A673 (cell line): ENCODE measurements around the gene SLC26A6. TPM values are rescaled to one million over a fixed set of nuclear protein-coding genes. Genes with fewer than 3 reads are reported as not detected.

Source experiments
- BruUV-seq: library from RNA; stranded (reverse); fragments of 400-500 nt; replicated peaks from 2 replicates; lab custom pipeline; 2021; lab: Mats Ljungman, UMichigan
- CTCF ChIA-PET: fragments of 300-600 bp; sonication (Branson Sonifier 250); formaldehyde crosslinking; loops from one replicate; lab custom pipeline; 2022; ENCODE audit warnings: antibody characterized with exemption; lab: Charles Lee
- POLR2A ChIA-PET: fragments of 300-600 bp; sonication (Branson Sonifier 250); formaldehyde crosslinking; loops from one replicate; lab custom pipeline; 2022; ENCODE audit warnings: antibody characterized with exemption; ENCODE audit not compliant: low non-redundant PET; lab: Charles Lee
- DNase-seq: peaks from one replicate; pipeline ENCODE4 v3.0.0-alpha.2; 2015; ENCODE audit warnings: low spot score
- H3K27ac ChIP-seq: fragments of 200-600 bp; sonication (generic); 2 replicates; pipeline ENCODE4 v1.5.1; 2016; ENCODE audit warnings: mixed run types, low read depth, mild to moderate bottlenecking, mixed read lengths, antibody characterized with exemption, low read length; ENCODE audit not compliant: poor library complexity, severe bottlenecking
- H3K27me3 ChIP-seq: fragments of 200-600 bp; sonication (generic); replicated peaks from 2 replicates; pipeline ENCODE4 v1.6.1; 2017; ENCODE audit warnings: mixed run types, low read depth, mild to moderate bottlenecking, mixed read lengths, antibody characterized with exemption, low read length; ENCODE audit not compliant: insufficient read depth, poor library complexity
- H3K36me3 ChIP-seq: fragments of 200-600 bp; sonication (generic); 2 replicates; pipeline ENCODE4 v1.6.1; 2016; ENCODE audit warnings: mixed run types, mild to moderate bottlenecking, mixed read lengths, antibody characterized with exemption, low read length; ENCODE audit not compliant: insufficient read depth, poor library complexity, severe bottlenecking
- H3K4me1 ChIP-seq: fragments of 200-600 bp; sonication (generic); 2 replicates; pipeline ENCODE4 v1.6.1; 2017; ENCODE audit warnings: mixed run types, mild to moderate bottlenecking, mixed read lengths, antibody characterized with exemption, low read length; ENCODE audit not compliant: insufficient read depth, poor library complexity, severe bottlenecking
- H3K4me3 ChIP-seq: fragments of 200-600 bp; sonication (generic); 2 replicates; pipeline ENCODE4 v1.5.1; 2016; ENCODE audit warnings: low read depth, mixed run types, mild to moderate bottlenecking, mixed read lengths, low read length; ENCODE audit not compliant: poor library complexity, severe bottlenecking
- H3K9me3 ChIP-seq: fragments of 200-600 bp; sonication (generic); 2 replicates; pipeline ENCODE4 v1.6.1; 2016; ENCODE audit warnings: mixed run types, low read depth, mild to moderate bottlenecking, mixed read lengths, antibody characterized with exemption, low read length; ENCODE audit not compliant: poor library complexity, severe bottlenecking
- EZH2 ChIP-seq: fragments of 200-600 bp; sonication (generic); IDR thresholded peaks from 2 replicates; pipeline ENCODE4 v1.6.1; 2017; ENCODE audit warnings: borderline replicate concordance, low read depth, mild to moderate bottlenecking, mixed read lengths, antibody characterized with exemption, low read length; ENCODE audit not compliant: poor library complexity, severe bottlenecking
- intact Hi-C: fragments of 100-400 bp; cut with micrococcal nuclease; formaldehyde crosslinking; loops from one replicate; pipeline ENCODE4 v1.10.0; 2022; ENCODE audit not compliant: unreplicated experiment
- total RNA-seq: library from RNA; stranded (reverse); gene quantifications from 2 replicates; pipeline ENCODE4 v1.2.3, GENCODE V29; 2021
- TF ChIP-seq, protein P1 (sequence below): fragments of 300-800, 200-600 bp; sonication (generic); conservative IDR thresholded peaks from 2 replicates; pipeline ENCODE4 v1.5.1; 2017; ENCODE audit warnings: low read depth, mild to moderate bottlenecking, antibody characterized with exemption, low read length, moderate library complexity, mixed read lengths

The SLC26A6 gene
- total RNA-seq, 1 experiment from 2014 or later = 12.6 TPM

DNA sequence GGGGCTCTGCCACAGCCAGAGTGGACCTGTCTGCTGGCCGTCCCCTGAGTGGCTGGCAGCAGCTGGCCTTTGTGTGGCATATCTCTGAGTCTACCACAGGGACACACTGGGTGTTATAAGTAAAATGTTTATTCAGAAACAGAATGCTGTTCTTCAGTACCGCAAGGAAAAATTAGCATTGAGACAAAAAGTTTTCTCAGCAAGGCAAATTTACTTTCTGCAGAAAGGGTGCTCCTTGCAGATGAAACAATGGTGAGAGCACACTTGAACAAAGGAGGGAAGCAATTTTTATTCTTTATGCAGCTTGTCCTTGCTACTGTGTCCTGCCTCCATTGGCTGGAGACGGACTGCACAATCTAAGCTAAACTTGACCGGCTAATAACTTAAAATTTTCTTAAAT is 17.7 kb downstream of the SLC26A6 start:
- H3K36me3 ChIP-seq = no peaks in the 10 kb centered on the region

DNA sequence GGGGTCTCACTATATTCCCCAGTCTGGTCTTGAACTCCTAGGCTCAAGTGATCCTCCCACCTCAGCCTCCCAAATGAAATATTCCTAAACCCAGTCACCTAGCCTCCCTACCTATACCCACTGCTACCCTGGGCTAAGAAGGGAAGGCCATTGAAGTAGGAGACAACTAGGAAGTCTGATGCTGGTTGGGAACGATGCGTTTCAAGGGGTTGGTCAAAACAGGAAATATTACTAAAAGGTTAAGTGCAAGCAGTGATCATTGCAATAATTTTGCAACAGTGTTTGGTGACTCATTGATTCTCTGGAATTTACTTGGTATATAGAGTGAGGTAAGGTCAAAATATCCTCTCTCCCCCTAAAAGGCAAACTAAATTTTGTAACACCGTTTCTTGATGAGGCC is 21.2 kb downstream of the SLC26A6 start:
- H3K36me3 ChIP-seq = no peaks in the 10 kb centered on the region
- H3K27me3 ChIP-seq = no peaks in the 10 kb centered on the region
- no peaks in the 10 kb centered on the region for H3K9me3 ChIP-seq
- ChIA-PET CTCF (interaction anchor here (0.6 kb wide), 1 partner anchor 10 kb away, joined by 3 read pairs; no protein-coding TSS in a partner anchor), POLR2A (no interaction called here)
- no peak overlapping the region for H3K4me3 ChIP-seq
- no peak for TF ChIP-seq EZH2
- TF ChIP-seq, protein P1, sequence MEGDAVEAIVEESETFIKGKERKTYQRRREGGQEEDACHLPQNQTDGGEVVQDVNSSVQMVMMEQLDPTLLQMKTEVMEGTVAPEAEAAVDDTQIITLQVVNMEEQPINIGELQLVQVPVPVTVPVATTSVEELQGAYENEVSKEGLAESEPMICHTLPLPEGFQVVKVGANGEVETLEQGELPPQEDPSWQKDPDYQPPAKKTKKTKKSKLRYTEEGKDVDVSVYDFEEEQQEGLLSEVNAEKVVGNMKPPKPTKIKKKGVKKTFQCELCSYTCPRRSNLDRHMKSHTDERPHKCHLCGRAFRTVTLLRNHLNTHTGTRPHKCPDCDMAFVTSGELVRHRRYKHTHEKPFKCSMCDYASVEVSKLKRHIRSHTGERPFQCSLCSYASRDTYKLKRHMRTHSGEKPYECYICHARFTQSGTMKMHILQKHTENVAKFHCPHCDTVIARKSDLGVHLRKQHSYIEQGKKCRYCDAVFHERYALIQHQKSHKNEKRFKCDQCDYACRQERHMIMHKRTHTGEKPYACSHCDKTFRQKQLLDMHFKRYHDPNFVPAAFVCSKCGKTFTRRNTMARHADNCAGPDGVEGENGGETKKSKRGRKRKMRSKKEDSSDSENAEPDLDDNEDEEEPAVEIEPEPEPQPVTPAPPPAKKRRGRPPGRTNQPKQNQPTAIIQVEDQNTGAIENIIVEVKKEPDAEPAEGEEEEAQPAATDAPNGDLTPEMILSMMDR = no peak
- no peaks in the 10 kb centered on the region for H3K4me1 ChIP-seq
- intact Hi-C loops = no loop called here
- H3K27ac ChIP-seq = no peak overlapping the region
- DNase-seq = no peak
- no TSS peak for BruUV-seq

More for the DNA sequence above, 17.7 kb downstream of the SLC26A6 start:
- Histone ChIP-seq H3K27ac (no peak overlapping the region), H3K27me3 (no peaks in the 10 kb centered on the region), H3K4me3 (no peak overlapping the region), H3K9me3 (no peaks in the 10 kb centered on the region), H3K4me1 (no peaks in the 10 kb centered on the region)
- no TSS peak for BruUV-seq
- no peak for DNase-seq
- TF ChIP-seq, protein P1 = no peak
- no peak for TF ChIP-seq EZH2
- CTCF ChIA-PET = no interaction called here
- POLR2A ChIA-PET = no interaction called here
- intact Hi-C loops = no loop called here

DNA sequence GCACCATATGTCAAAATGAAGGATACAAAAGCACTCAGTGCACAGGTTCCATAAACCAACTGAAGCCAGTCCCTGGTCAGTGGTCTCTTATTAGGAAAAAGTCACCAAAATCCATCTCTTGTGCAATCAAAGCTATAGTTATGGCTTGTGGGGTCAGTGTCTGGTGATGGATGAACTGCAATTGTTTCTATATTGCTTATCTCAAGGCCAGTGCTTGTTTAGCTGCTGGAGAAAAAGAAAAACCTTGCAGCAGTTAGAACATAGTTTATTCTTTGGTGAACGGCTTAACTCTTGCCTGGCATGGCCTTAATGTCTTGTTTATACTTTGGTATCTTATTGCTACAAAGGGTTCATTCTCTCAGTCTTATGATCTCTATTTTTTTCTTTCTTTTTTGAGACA is 23.0 kb downstream of the SLC26A6 start:
- no TSS peak for BruUV-seq
- intact Hi-C loops = no loop called here
- H3K27ac ChIP-seq = no peak overlapping the region

More for the DNA sequence above, 23.0 kb downstream of the SLC26A6 start:
- Histone ChIP-seq H3K4me3 (no peak overlapping the region), H3K9me3 (no peaks in the 10 kb centered on the region), H3K4me1 (peaks cover 6% of the 10 kb centered on the region), H3K36me3 (no peaks in the 10 kb centered on the region), H3K27me3 (no peaks in the 10 kb centered on the region)
- TF ChIP-seq, protein P1 = no peak
- TF ChIP-seq EZH2 = no peak
- CTCF ChIA-PET = no interaction called here
- no peak for DNase-seq
- POLR2A ChIA-PET = no interaction called here
